ENCODE results near the gene RMDN2.
"Not testable (repeated sequence)": the region's sequence is repeated elsewhere in the genome, so short reads cannot be mapped to it uniquely, and the experiment has no call there.

RMDN2 gene

DNA sequence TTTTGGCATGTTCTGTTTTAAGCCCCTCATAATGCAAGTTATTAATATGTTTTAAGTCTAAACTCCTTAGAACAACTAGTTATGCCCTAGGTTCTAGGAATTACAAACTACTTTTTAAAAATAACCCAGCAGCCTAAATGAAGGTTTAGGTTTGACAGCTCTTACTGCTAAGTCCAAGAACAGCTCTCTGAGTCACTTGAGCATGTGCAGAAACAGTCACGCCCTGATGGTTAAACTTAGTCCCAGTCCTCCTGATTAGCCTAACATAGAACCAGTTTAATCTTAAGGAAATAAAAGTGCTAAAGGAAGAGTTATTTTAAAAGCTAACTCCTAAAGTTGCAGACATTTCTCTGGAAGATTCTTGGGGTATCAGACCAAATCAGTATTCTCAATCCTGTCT, 72.5 kb downstream of the RMDN2 start:
- no peak for DNase-seq

DNA sequence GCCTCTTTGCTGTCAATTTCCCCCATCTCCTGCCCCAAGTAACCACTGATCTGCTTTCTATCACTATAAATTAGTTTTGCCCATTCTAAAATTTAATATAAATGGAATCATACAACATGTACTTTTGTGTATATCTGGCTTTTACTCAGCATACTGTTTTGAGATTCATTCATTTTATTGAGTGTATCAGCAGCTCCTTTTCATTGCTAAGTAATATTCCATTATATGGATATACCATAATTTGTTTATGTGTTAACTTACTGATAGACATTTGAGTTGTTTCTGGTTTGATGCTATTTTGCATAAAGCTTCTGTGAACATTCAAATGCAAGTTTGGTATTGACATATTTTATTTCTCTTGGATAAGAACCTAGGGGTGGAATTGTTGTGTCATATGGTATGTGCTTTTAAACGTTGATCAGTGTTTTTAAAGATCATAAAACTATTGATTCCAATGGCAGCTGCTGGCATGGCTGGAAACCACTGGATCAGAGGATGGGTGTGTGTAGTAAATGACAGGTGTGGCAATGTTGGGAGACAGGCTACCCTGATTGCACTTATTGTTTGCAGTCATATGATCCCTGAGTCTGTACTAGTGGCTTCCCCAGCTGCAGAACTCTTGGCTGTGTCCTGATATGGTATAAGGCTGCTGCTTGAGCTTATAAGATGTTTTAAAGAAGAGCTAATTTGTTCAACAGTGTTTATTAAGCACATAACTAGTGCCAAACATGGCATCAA, 75.6 kb downstream of the RMDN2 start:
- DNase-seq = no peak

GRCh38 chr2:38010187-38010586, 85.1 kb downstream of the RMDN2 start:
- not testable (repeated sequence) for DNase-seq

DNA sequence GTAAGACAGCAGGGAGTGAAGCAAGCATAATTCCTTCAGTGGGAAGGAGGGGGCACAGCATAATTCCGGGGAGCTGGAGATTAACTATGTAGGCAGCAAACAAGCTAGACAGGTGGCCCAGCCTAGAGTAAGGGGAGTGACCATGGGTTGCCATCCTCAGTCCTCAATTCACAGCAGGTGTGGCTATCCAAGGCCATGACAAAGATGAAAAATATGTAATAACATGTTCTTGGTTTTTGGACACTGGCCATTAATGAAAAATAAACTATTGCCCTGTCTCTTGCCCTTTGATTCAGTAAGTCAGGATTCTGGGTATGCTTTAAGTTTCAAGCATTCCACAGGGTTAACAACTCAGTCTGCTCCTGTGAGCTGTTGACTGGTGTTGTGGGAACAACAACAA, 85.9 kb downstream of the RMDN2 start:
- no peak for DNase-seq

GRCh38 chr2:38013158-38013752, 88.2 kb downstream of the RMDN2 start:
- DNase-seq = no peak

- DNase-seq = no peak
Observed at GRCh38 chr2:38016219-38016618, 91.1 kb downstream of the RMDN2 start.

- no peak for DNase-seq
Observed at GRCh38 chr2:38017836-38018235, 92.7 kb downstream of the RMDN2 start.

DNA sequence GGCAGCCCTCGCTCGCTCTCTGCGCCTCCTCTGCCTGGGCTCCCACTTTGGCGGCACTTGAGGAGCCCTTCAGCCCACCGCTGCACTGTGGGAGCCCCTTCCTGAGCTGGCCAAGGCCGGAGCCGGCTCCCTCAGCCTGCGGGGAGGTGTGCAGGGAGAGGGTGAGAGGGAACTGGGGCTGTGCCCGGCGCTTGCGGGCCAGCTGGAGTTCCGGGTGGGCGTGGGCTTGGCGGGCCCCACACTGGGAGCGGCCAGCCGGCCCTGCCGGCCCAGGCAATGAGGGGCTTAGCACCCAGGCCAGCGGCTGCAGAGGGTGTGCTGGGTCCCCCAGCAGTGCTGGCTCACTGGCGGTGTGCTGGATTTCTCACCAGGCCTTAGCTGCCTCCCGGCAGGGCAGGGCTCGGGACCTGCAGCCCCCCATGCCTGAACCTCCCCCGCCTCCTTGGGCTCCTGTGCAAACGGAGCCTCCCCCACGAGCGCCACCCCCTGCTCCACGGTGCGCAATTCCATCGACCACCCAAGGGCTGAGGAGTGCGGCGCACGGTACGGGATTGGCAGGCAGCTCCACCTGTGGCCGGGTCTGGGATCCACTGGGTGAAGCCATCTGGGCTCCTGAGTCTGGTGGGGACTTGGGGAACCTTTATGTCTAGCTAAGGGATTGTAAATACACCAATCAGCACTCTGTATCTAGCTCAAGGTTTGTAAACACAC, 95.4 kb downstream of the RMDN2 start:
- DNase-seq = not testable (repeated sequence)

GRCh38 chr2:38021589-38021988, 96.5 kb downstream of the RMDN2 start:
- DNase-seq = no peak

DNA sequence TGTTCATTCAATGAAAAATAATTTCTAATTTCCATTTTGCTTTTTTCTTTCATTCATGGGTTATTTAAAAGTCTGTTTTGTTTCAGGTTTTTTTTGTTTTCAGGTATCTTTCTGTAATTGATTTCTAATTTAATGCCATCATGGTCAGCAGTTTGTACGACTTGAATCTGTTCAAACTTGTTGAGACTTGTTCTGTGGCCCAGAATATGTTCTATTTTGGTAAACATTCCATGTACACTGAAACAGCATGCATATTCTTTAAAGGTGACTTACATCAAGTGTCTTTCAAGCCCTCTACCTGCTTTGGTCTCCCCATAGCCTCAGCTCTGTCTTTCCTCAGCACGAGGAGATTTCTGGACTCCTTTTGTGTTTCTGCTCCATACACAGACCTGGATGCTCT, 101.8 kb downstream of the RMDN2 start:
- no peak for DNase-seq

GRCh38 chr2:38028829-38029228, 103.7 kb downstream of the RMDN2 start:
- no peak for DNase-seq

DNA sequence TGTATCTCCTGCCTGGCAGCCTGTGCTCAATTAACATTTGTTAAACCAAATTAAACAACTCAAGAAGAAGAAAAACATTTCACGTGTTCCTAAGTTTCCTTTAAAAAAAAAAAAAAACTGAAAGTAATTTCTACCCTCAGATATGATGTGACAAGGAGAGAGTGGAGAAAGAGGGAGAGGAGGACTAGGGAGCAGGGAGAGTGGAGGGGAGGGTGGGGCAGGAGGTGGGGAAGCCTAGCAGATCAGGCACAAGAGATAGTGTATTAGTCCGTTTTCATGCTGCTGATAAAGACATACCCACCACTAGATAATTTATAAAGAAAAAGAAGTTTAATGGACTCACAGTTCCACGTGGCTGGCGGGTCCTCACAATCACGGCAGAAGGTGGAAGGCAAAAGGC, 104.4 kb downstream of the RMDN2 start:
- DNase-seq = no peak

- no peak for DNase-seq
Observed at GRCh38 chr2:38030635-38031355, 105.7 kb downstream of the RMDN2 start.

GRCh38 chr2:38032946-38033345, 107.9 kb downstream of the RMDN2 start:
- no peak for DNase-seq

GRCh38 chr2:38033646-38034045, 108.6 kb downstream of the RMDN2 start:
- no peak for DNase-seq

- DNase-seq = no peak
Observed at GRCh38 chr2:38035968-38036367, 110.9 kb downstream of the RMDN2 start.

DNA sequence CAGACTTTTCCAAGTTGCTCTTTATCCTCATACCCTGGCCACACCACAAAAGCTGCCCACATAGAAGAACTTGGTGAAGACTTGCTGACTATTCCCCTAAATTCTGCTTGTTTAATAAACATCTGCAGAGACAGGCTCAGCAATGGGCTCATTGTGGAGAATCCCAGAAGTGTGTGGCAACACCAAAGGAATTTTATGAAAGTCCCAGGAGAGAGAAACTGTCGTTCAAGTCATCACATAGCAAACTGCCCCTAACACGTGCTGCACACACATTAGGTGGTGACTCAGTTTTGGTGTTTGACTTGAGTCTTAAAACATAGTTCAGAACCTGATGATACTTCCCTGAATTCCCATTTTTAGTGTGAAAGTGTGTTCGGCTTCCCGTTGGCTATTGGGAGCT, 112.2 kb downstream of the RMDN2 start:
- no peak for DNase-seq

- peak; percentile 82 for DNase-seq
Observed at GRCh38 chr2:38037757-38038621, 112.9 kb downstream of the RMDN2 start.

DNA sequence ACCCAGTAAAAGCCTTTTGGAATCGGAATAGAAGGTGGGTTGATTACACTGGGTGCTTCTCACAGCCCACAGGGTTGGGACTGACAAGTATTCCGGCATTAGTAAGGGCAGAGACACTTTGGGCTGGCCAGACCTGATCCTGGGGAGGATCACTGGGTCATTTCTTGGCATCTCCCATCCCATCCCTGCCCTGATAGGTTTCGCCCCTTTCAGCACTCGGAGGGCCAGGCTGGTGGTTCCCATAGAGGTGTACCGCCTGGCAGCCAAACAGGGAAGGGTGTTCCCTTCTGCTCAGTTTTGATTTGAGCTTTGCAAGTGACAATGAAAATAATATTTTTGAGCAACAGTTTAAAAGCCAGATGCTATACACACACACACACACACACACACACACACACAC, 113.6 kb downstream of the RMDN2 start:
- no peak for DNase-seq

GRCh38 chr2:38039121-38039910, 114.2 kb downstream of the RMDN2 start:
- DNase-seq = no peak

- DNase-seq = no peak
Observed at GRCh38 chr2:38045811-38046210, 120.7 kb downstream of the RMDN2 start.

- DNase-seq = no peak
Observed at GRCh38 chr2:38056216-38056615, 131.1 kb downstream of the RMDN2 start.
